Ovary (tissue), 9 donors: ENCODE results near the gene OR1F1. TPM values are rescaled to one million over a fixed set of nuclear protein-coding genes. Genes with fewer than 3 reads are reported as not detected.

Source experiments
- DNase-seq, 5 donors: peaks; one replicate each; pipeline ENCODE4 v3.0.0-alpha.2; 2019 to 2020
- H3K27ac ChIP-seq, 2 donors: fragments of 200-600 bp; one replicate each; pipeline versions ENCODE4 v1.5.1 to v1.8.0; 2019 to 2022
- H3K27me3 ChIP-seq: fragments of 200-600 bp; one replicate; pipeline ENCODE4 v1.8.0; 2022
- H3K36me3 ChIP-seq: fragments of 200-600 bp; sonication (generic); one replicate; pipeline ENCODE4 v1.5.1; 2019
- H3K4me1 ChIP-seq: one replicate; pipeline ENCODE4 v1.8.1; 2013; ENCODE audit warnings: mild to moderate bottlenecking, moderate library complexity; ENCODE audit not compliant: insufficient read depth
- H3K4me3 ChIP-seq: fragments of 200-600 bp; sonication (generic); one replicate; pipeline ENCODE4 v1.5.1; 2017
- H3K9me3 ChIP-seq, 2 donors: fragments of 200-600 bp in 1 of 2; sonication (generic) in 1 of 2; one replicate each; pipeline versions ENCODE4 v1.5.1 to v1.8.1; 2013 to 2019; ENCODE audit warnings: mild to moderate bottlenecking in 1 of 2, moderate library complexity in 1 of 2
- EP300 ChIP-seq: sonication (generic); formaldehyde crosslinking; IDR thresholded peaks from one replicate; pipeline ENCODE4 v1.6.1; 2017; ENCODE audit warnings: antibody characterized with exemption
- POLR2A ChIP-seq: fragments of 450-650 bp; IDR thresholded peaks from one replicate; pipeline ENCODE4 v1.6.1; 2017; ENCODE audit warnings: antibody characterized with exemption, mild to moderate bottlenecking, moderate library complexity
- WGBS, 3 donors: extraction: QIAGEN DNeasy Blood & Tissue Kit in 1 of 3; methylation state at CpG; one replicate each; pipeline versions ENCODE4 v1.1.5 to v1.1.7; 2013 to 2017; 5-methylcytosine and 5-hydroxymethylcytosine counted together
- intact Hi-C, 4 donors: fragments of 100-400 bp; cut with DNase I; formaldehyde crosslinking; loops; one replicate each; pipeline versions ENCODE4 v1.11.0 to v1.15.1; 2022 to 2023
- polyA plus RNA-seq, 2 donors: library from polyadenylated mRNA; stranded (reverse); fragments of 200-250 nt in 1 of 2; fragments of 350-450 nt in 1 of 2; fragmentation: Illumina TruSeq in 1 of 2; extraction: RNeasy Lipid Tissue Mini Kit (QIAGEN cat#74804) in 1 of 2; gene quantifications; one replicate each; pipeline ENCODE4 v1.2.3, GENCODE V29; 2013 to 2014
- total RNA-seq, 7 donors: library from RNA; depleted of rRNA in 2 of 7; stranded (reverse); fragments of >200 nt in 2 of 7; fragmentation: NEBNext Ultra II Directional in 3 of 7; extraction: Animal tissue kit (Norgen Biotek cat#: 25700) in 3 of 7; gene quantifications; one replicate each; pipeline versions ENCODE4 v1.1.0 to v1.2.4, GENCODE V29; 2016 to 2023
- TF ChIP-seq, protein P1 (sequence below), 3 donors: fragments of 450-650 bp in 2 of 3; fragments of 200-600 bp in 1 of 3; IDR thresholded peaks; one replicate each; pipeline versions ENCODE4 v1.5.1 to v1.8.0; 2016 to 2022; ENCODE audit warnings: antibody characterized with exemption in 3 of 3, mild to moderate bottlenecking in 1 of 3
- donor health status: DM: no; HTN: no; CAD: no; lungs with moderate emphysema.
- donor health status: DM: no; HTN: no; CAD: no.
- donor health status: Bipolar disorder and iron deficiency.
- donor health status: DM: yes; HTN: yes; CAD: no.
- donor health status: DM: no; HTN: no; CAD: no.
- donor health status: DM: yes; HTN: yes; CAD: no.

The OR1F1 gene
- total and polyA plus RNA-seq, 9 donors: not detected

DNA sequence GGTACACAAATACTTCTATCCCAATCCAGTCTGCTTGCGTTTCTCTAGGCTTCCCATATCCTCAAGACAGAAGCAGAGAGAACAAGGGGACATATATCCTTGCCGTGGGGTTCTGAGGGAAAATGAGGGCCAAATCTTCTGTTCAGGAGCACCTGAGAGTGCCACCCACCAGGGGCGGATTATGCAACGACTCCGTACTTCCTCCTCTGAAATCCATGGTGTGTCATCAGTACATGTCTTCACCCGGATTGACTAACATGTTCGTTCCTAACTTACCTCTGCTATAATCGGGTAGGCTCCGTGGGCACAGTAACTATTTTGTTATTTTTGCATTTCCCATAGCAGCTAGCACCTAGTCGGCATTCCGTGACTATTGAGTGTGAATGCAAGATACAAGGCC is 54.7 kb downstream of the OR1F1 start:
- WGBS, 3 donors: 77 to 84% (median 80%) methylated on average over 11 of the region's 11 CpGs
- intact Hi-C loops: no loop called here
- no peak for DNase-seq
- H3K27me3 ChIP-seq: no peaks in the 10 kb centered on the region
- H3K27ac ChIP-seq: no peak overlapping the region
- no peaks in the 10 kb centered on the region for H3K4me1 ChIP-seq
- H3K36me3 ChIP-seq: no peaks in the 10 kb centered on the region
- no peak overlapping the region for H3K4me3 ChIP-seq
- TF ChIP-seq POLR2A: no peak
- TF ChIP-seq, protein P1, sequence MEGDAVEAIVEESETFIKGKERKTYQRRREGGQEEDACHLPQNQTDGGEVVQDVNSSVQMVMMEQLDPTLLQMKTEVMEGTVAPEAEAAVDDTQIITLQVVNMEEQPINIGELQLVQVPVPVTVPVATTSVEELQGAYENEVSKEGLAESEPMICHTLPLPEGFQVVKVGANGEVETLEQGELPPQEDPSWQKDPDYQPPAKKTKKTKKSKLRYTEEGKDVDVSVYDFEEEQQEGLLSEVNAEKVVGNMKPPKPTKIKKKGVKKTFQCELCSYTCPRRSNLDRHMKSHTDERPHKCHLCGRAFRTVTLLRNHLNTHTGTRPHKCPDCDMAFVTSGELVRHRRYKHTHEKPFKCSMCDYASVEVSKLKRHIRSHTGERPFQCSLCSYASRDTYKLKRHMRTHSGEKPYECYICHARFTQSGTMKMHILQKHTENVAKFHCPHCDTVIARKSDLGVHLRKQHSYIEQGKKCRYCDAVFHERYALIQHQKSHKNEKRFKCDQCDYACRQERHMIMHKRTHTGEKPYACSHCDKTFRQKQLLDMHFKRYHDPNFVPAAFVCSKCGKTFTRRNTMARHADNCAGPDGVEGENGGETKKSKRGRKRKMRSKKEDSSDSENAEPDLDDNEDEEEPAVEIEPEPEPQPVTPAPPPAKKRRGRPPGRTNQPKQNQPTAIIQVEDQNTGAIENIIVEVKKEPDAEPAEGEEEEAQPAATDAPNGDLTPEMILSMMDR (IDR thresholded peaks at IDR 0.05): no peak
- no peak for TF ChIP-seq EP300
- H3K9me3 ChIP-seq: no peaks in the 10 kb centered on the region

DNA sequence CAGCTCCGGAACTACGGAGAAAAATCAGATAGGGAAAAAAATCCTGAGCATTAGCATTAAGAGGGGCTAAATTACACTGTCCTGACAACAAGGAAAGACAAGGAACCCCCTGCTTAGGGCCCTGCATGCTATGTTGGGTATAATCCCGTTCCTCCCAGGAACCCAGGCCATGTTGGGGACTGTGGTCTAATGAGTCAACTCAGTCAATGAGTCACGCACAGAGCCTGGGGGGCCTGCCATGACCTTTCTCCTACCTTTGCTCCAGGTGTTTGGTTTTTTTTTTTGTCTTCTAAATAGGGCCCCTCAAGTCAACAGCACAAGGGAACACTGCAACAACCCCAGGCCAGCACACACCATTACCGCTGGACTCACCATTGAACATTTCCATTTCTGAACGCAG is 55.9 kb downstream of the OR1F1 start:
- Histone ChIP-seq H3K27ac (no peak overlapping the region), H3K36me3 (no peaks in the 10 kb centered on the region), H3K4me1 (no peaks in the 10 kb centered on the region), H3K4me3 (no peak overlapping the region), H3K9me3 (no peaks in the 10 kb centered on the region), H3K27me3 (no peaks in the 10 kb centered on the region)
- 76 to 86% (median 77%) methylated on average over 6 of the region's 6 CpGs for WGBS, 3 donors
- no peak for DNase-seq
- TF ChIP-seq, protein P1 (IDR thresholded peaks at IDR 0.05): no peak
- no peak for TF ChIP-seq EP300
- TF ChIP-seq POLR2A: no peak
- intact Hi-C loops: no loop called here

DNA sequence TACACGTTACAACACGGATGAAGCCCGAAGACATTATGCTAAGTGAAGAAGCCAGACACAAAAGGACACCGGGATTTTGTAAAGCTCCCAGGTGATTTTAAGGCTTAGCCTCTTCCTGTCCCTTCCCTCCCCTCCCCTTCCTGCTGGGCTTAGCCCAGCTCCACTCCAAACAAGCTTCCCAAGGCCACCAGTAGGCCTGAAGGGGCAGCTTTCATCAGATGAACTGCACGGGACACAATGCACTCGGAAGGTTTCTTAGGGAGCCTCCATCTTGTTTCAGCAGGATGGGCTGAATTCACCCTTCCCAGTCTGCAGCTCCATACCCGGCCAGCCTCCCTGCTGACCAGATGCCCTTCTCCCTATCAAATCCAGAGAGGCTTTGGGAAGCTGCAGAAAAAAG is 58.0 kb downstream of the OR1F1 start:
- no peaks in the 10 kb centered on the region for H3K36me3 ChIP-seq
- H3K27ac ChIP-seq: no peak overlapping the region
- H3K27me3 ChIP-seq: no peaks in the 10 kb centered on the region
- TF ChIP-seq EP300 (no peak), POLR2A (no peak)
- TF ChIP-seq, protein P1 (IDR thresholded peaks at IDR 0.05): no peak
- DNase-seq: no peak
- WGBS, 3 donors: 66 to 78% (median 68%) methylated on average over 7 of the region's 7 CpGs
- H3K9me3 ChIP-seq: no peaks in the 10 kb centered on the region
- no peaks in the 10 kb centered on the region for H3K4me1 ChIP-seq
- intact Hi-C loops: no loop called here
- no peak overlapping the region for H3K4me3 ChIP-seq

DNA sequence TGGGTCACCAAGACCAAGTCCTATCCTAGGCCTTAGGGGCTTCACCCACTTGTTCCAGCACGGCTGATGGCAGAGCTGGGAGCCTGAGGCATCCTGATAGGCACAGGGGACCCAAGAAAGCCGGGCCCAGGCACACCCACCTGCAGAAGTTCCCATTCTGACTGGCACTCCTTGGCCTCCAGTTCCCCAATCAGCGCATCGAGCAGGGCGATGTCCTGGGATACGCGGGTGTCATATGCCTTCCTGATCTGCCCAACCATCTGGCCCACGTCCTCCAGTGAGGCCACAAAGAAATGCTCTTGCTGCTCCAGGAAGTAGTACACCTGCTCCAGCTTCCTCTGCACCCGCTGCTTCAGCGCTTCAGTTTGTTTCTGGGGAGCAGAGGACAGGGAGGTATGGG is 58.9 kb downstream of the OR1F1 start:
- intact Hi-C loops: no loop called here
- no peak for TF ChIP-seq EP300
- TF ChIP-seq, protein P1 (IDR thresholded peaks at IDR 0.05): no peak
- no peak for TF ChIP-seq POLR2A

DNA sequence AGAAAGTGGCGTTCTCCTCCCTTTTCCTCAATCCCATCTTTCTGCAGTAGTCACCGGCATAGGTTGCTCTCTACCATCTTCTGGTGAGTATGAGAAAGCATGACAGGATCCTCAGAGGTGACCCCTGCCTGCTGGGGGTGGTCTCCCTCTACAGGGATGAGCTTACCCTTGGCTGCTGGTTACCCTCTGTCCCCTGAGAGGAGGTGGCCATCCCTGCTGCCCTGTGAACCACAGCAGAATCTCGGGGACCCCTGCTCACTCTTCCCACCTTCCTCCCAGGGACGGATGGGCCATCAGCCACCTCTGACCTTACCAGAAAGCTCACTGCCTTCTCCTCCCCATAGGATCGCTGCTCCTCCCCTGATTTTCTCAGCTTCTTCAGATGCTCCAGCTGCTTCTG is 60.6 kb downstream of the OR1F1 start:
- TF ChIP-seq, protein P1 (IDR thresholded peaks at IDR 0.05): no peak
- no peak for TF ChIP-seq POLR2A
- TF ChIP-seq EP300: no peak
- no peak for DNase-seq
- Histone ChIP-seq H3K27ac (no peak overlapping the region), H3K36me3 (no peaks in the 10 kb centered on the region), H3K4me1 (no peaks in the 10 kb centered on the region), H3K4me3 (no peak overlapping the region), H3K27me3 (no peaks in the 10 kb centered on the region), H3K9me3 (no peaks in the 10 kb centered on the region)
- intact Hi-C loops: no loop called here
- WGBS, 3 donors: 77 to 83% (median 80%) methylated on average over 5 of the region's 5 CpGs

More for the DNA sequence above, 58.9 kb downstream of the OR1F1 start:
- no peak for DNase-seq
- H3K4me1 ChIP-seq: no peaks in the 10 kb centered on the region
- 84 to 88% (median 86%) methylated on average over 9 to 10 of the region's 10 CpGs for WGBS, 3 donors
- H3K36me3 ChIP-seq: no peaks in the 10 kb centered on the region
- H3K4me3 ChIP-seq: no peak overlapping the region
- no peaks in the 10 kb centered on the region for H3K27me3 ChIP-seq
- H3K9me3 ChIP-seq: no peaks in the 10 kb centered on the region
- H3K27ac ChIP-seq: no peak overlapping the region
